A673 (cell line): ENCODE data around the gene SCGB3A1.

Source experiments
- EZH2 ChIP-seq: fragments of 200-600 bp; sonication (generic); IDR thresholded peaks from 2 replicates; pipeline ENCODE4 v1.6.1; 2017; ENCODE audit warnings: borderline replicate concordance, low read depth, mild to moderate bottlenecking, mixed read lengths, antibody characterized with exemption, low read length; ENCODE audit not compliant: poor library complexity, severe bottlenecking
- TF ChIP-seq, protein P1 (sequence below): fragments of 300-800, 200-600 bp; sonication (generic); conservative IDR thresholded peaks from 2 replicates; pipeline ENCODE4 v1.5.1; 2017; ENCODE audit warnings: low read depth, mild to moderate bottlenecking, antibody characterized with exemption, low read length, moderate library complexity, mixed read lengths

DNA sequence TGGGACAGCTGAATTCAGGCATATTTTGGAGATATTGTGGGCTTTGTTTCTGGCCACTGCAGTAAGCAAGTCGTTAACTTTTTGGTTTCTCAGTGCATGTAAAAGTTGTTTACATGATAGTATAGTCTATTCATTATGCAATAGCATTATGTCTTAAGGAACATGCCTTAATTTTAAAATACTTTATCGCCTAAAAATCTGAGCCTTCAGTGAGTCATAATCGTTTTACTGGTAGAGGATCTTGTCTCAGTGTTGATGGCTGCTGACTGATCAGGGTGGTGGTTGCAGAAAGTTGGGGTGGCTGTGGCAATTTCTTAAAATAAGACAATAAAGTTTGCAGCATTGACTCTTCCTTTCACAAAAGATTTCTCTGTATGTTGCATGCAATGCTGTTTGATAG, 5.1 kb downstream of the SCGB3A1 start:
- TF ChIP-seq, protein P1, sequence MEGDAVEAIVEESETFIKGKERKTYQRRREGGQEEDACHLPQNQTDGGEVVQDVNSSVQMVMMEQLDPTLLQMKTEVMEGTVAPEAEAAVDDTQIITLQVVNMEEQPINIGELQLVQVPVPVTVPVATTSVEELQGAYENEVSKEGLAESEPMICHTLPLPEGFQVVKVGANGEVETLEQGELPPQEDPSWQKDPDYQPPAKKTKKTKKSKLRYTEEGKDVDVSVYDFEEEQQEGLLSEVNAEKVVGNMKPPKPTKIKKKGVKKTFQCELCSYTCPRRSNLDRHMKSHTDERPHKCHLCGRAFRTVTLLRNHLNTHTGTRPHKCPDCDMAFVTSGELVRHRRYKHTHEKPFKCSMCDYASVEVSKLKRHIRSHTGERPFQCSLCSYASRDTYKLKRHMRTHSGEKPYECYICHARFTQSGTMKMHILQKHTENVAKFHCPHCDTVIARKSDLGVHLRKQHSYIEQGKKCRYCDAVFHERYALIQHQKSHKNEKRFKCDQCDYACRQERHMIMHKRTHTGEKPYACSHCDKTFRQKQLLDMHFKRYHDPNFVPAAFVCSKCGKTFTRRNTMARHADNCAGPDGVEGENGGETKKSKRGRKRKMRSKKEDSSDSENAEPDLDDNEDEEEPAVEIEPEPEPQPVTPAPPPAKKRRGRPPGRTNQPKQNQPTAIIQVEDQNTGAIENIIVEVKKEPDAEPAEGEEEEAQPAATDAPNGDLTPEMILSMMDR: no peak
- TF ChIP-seq EZH2: no peak
